Measurements from ENCODE around the gene DLX4.

The DLX4 gene

DNA sequence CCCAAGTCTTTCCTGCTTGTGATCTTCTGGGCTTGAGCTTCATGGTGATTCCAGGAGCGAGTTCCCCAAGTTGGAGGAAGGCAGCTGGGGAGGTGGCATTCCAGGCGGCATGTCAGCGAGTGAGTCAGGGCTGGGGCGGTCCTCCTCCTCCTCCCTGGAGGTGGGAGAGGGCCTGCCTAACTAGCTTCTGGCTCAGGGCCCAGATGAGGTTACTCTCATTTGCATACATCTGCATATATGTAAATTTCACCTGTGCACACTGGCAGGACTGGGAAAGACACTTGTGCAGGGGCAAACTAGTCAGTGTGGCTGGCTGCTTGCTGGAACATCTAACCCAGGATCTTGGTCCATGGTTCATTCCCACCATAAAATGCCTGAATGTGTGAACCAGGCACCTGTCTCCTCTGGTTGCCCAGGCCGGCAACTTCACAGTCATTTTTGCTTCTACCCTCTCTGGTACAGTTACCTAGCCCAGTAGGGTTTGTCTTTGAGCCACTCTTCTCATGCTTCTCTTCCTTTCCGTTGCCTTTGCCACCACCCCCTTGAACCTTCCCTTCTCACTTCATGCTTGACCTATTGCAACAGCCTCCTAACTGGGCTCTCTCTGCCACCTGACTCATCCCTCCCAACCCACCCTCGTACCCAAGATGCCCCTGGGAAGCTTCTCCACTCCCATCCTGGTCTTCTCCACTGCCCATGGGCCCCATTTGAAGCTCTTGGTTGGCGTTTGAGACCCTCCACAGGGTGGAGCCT lies 9.6 kb upstream of the DLX4 start:
- ATAC-seq (no peak), DNase-seq (ENCODE audit: low spot score in 2 of 2) (no peak)
- Mint-ChIP-seq H3K9me3 (no peaks in the 10 kb centered on the region), H3K4me1 (peaks cover 13% of the 10 kb centered on the region), H3K4me3 (no peak overlapping the region), H3K27ac (no peak overlapping the region), H3K36me3 (no peaks in the 10 kb centered on the region)

DNA sequence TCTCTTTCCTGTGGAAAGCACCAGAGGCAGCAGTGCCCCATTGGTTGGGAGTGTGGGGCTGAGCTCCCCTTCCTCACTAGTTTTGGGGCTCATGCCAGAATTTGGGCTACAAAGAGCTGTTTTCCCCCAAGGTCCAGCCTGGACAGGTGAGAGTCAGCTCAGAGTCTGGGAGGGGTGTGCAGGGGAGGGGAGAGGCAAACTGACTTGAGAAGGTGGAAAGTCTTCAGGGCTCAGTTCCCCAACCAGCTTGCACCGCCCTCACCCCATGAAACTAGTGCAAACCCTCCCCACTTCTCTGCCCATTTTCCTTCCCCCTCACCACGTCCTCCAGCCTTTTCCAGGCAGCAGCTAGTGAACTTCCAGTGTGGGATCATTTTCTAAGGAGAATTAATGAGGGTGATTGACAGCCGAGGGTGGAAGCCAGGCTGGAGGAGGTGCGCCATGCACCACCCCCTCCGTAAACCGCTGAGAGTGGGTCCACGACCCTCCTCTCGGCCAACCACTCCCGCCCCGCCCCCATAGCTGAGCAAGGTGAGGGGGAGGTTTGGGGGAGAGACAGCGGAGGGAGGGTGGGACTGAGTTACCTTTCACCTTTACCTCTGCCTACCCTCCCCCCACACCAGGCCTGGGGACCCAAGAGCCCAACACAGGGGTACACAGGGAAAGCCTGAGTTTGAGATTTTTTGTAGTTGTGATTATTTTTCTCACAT lies 6.2 kb upstream of the DLX4 start:
- Mint-ChIP-seq H3K4me1 (peaks cover 24% of the 10 kb centered on the region), H3K27ac (no peak overlapping the region), H3K4me3 (no peak overlapping the region), H3K9me3 (no peaks in the 10 kb centered on the region), H3K36me3 (no peaks in the 10 kb centered on the region)
- ATAC-seq (no peak), DNase-seq (ENCODE audit: low spot score in 2 of 2) (no peak)

DNA sequence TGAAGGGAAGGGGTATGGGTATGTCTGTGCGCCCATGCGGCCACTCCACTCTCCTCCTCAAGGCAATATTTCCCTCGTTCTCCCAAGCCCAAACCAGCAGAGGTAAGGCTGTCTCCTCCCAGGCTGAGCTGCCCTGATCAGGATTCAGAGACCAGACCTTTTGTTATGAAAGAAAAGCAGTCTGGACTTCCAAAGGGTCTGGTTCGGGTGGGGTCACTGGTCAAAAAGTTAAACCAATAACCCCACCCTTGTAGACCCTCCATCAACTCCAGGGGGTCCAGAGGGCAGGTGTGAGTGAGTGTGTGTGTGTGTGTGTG lies 5.7 kb upstream of the DLX4 start:
- no peak overlapping the region for H3K27ac Mint-ChIP-seq
- DNase-seq (ENCODE audit: low spot score in 2 of 2) (no peak), ATAC-seq (no peak)
- peak overlapping the region; percentile 48 for H3K4me3 Mint-ChIP-seq
- peaks cover 24% of the 10 kb centered on the region for H3K4me1 Mint-ChIP-seq
- H3K36me3 Mint-ChIP-seq: no peaks in the 10 kb centered on the region
- H3K9me3 Mint-ChIP-seq: no peaks in the 10 kb centered on the region

DNA sequence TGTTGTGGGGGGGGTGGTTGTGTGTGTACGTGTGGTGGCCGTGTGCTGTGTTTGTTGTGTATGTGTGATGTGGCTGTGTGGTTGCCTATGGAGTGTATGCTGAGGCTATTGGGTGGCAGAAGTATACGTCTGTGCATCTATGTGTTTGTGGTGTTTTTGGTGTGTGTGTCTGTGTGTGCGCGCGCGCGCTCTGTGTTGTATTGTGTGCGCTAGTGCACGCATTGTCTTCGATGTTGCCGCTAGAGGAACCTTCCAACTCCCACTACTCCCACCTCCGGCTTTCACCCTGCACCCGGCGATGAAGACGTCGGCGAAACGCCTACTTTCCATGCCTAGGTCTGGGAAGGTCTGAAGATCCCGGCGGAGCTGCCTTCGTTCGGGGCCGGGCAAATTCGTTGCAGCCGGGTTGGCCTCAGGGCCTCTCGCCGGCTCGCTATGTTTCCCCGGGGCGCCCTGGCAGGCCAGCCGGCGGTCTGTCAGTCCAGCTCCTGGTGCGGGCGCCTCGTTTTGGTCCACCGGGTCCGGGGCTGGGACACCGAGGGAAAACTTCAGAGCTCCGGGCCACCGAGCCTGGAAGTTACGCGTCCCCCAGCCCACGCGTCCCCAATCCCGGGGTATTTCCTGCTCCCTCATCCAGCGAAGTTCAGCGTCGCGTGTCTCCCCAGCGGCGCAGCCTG lies 5.2 kb upstream of the DLX4 start:
- no peak overlapping the region for H3K27ac Mint-ChIP-seq
- no peak for ATAC-seq
- no peaks in the 10 kb centered on the region for H3K9me3 Mint-ChIP-seq
- H3K4me3 Mint-ChIP-seq: peak overlapping the region; percentile 48
- peaks cover 24% of the 10 kb centered on the region for H3K4me1 Mint-ChIP-seq
- no peak for DNase-seq (ENCODE audit: low spot score in 2 of 2)
- no peaks in the 10 kb centered on the region for H3K36me3 Mint-ChIP-seq

DNA sequence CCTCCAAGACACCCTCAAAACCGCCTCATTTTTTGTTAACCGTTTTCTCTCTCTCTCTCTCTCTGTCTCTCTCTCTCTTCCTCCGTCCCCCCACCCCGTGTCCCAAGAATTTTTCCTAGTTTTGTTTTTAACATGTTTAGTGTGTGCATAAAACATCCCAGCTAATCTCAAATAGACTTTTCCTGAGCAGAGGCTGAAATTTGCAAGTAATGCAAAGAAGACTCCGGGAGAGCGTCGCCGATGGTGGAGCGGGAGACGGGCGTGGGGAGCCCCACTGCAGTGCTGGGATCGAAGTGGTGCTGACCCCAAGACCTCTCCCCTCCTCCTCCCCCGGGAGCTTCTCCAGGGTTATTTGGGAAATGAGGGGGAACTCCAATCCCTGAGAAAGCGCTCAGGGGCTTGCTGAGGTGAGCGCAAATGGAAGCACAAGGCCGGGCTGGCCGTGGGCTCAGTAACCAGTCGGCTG lies 4.7 kb upstream of the DLX4 start:
- peak overlapping the region; percentile 48 for H3K4me3 Mint-ChIP-seq
- no peaks in the 10 kb centered on the region for H3K36me3 Mint-ChIP-seq
- ATAC-seq: no peak
- no peak overlapping the region for H3K27ac Mint-ChIP-seq
- peaks cover 26% of the 10 kb centered on the region for H3K4me1 Mint-ChIP-seq
- no peak for DNase-seq (ENCODE audit: low spot score in 2 of 2)
- H3K9me3 Mint-ChIP-seq: no peaks in the 10 kb centered on the region

DNA sequence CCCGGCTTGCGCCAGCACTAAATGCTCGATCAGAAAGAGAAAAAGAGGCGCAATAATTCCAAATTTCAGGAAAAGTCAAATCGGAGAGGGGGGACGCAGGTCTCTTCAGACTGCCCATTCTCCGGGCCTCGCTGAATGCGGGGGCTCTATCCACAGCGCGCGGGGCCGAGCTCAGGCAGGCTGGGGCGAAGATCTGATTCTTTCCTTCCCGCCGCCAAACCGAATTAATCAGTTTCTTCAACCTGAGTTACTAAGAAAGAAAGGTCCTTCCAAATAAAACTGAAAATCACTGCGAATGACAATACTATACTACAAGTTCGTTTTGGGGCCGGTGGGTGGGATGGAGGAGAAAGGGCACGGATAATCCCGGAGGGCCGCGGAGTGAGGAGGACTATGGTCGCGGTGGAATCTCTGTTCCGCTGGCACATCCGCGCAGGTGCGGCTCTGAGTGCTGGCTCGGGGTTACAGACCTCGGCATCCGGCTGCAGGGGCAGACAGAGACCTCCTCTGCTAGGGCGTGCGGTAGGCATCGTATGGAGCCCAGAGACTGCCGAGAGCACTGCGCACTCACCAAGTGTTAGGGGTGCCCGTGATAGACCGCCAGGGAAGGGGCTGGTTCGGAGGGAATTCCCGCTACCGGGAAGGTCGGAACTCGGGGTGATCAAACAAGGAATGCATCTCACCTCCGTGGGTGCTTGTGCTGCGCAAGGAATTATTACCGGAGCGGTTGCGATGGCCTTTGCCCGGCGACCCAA lies 4.0 kb upstream of the DLX4 start:
- H3K36me3 Mint-ChIP-seq: no peaks in the 10 kb centered on the region
- no peak overlapping the region for H3K27ac Mint-ChIP-seq
- peak overlapping the region; percentile 48 for H3K4me3 Mint-ChIP-seq
- peaks cover 31% of the 10 kb centered on the region for H3K4me1 Mint-ChIP-seq
- peak in 1 of 2 donors; percentile 53 for DNase-seq (ENCODE audit: low spot score in 2 of 2)
- no peaks in the 10 kb centered on the region for H3K9me3 Mint-ChIP-seq
- peak; percentile 43 for ATAC-seq

DNA sequence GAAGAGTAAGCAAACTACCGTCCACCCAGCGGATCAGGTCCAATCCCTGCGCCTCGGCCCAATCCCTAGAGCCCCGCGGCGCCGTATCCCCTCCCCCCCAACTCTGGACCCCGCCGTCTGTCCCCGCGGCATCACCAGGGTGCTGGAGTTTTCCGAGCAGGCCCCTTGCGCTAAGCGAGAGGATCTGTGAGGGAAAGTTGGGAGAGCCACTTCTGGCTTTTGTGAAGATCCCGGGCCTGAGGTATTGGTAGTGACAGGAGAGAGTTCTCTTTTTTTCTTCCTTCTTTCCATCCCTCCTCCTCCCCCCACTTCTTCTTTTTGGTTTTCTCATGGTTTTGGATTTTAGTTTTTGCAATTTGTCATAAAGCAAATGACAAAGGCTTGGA lies 3.5 kb upstream of the DLX4 start:
- peaks cover 35% of the 10 kb centered on the region for H3K4me1 Mint-ChIP-seq
- no peaks in the 10 kb centered on the region for H3K36me3 Mint-ChIP-seq
- H3K4me3 Mint-ChIP-seq: peak overlapping the region; percentile 48
- no peaks in the 10 kb centered on the region for H3K9me3 Mint-ChIP-seq
- no peak overlapping the region for H3K27ac Mint-ChIP-seq
- no peak for ATAC-seq
- no peak for DNase-seq (ENCODE audit: low spot score in 2 of 2)

DNA sequence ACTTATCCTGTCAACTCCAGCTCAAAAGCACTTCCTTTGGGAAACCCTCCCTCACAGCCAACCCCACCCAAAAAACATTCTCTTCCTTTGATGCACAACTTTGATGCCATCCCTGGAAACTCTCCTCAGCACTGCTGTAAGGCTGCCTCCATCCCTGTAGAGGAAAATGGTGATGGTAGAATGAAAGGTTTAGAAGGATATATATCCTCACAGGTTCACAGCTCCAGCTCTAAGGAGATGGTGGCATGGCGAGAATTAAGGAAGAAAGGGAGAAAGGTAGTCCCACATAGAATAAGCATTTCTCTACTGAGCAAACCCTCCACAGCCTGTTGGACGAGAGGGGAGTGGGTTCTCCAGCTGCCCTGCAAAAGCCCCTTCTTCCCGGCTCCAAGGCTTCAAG lies 2.2 kb upstream of the DLX4 start:
- DNase-seq (ENCODE audit: low spot score in 2 of 2) (no peak), ATAC-seq (no peak)
- Mint-ChIP-seq H3K36me3 (no peaks in the 10 kb centered on the region), H3K4me3 (no peak overlapping the region), H3K4me1 (peaks cover 47% of the 10 kb centered on the region), H3K27ac (no peak overlapping the region), H3K9me3 (no peaks in the 10 kb centered on the region)

DNA sequence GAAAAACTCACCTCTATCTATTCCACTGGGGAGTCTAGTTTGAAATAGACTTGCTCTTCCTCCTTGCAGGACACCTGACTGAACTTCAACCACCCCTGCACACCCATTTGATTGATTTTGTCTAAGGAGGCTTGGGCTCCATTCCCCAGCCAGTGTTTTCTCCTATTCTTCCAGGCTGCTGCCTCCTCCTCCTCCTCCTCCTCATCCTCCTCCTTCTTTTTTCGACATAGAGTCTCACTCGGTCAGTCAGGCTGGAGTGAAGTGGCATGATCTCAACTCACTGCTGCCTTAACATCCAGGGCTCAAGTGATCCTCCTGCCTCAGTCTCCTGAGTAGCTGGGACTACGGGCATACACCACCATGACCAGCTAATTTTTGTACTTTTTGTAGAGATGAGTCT lies 1.8 kb upstream of the DLX4 start:
- Mint-ChIP-seq H3K27ac (no peak overlapping the region), H3K9me3 (no peaks in the 10 kb centered on the region), H3K36me3 (no peaks in the 10 kb centered on the region), H3K4me3 (no peak overlapping the region), H3K4me1 (peaks cover 50% of the 10 kb centered on the region)
- no peak for DNase-seq (ENCODE audit: low spot score in 2 of 2)
- ATAC-seq: no peak

DNA sequence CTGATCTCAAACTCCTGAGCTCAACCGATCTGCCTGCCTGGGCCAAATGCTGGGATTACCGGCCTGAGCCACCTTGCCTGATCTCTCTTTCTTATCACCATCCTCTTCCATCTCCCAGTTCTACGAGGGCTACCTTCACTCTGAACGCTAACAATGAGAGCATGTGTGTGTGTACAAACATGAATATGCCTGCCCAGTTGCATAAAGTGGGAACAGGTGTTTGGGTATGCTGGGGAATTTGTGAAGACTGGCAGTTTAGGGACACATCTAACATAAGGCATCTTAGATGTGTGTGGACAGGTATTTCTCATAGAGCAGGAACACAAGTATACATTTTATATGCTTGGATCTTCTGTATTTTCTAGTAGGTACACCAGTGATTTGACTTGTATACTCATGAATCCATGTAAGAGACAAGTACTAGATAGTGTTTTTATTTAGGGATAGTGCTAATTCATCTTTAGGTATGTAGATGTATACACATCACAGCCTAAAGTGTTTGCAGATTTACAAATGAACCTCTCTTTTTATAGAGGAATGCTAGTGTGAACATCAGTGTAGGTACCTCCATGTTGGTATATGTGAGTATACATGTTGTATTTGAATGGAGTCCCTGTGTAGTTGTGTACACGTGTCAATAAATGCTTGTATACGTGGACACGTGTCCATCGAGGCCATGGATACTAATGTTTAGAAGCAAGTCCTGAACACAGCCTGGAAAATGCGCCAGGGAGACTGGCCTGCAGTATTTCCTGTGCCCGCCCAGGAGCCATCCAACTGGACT lies 1.2 kb upstream of the DLX4 start:
- Mint-ChIP-seq H3K36me3 (no peaks in the 10 kb centered on the region), H3K9me3 (no peaks in the 10 kb centered on the region), H3K27ac (no peak overlapping the region), H3K4me3 (peak overlapping the region; percentile 84), H3K4me1 (peaks cover 56% of the 10 kb centered on the region)
- no peak for ATAC-seq
- no peak for DNase-seq (ENCODE audit: low spot score in 2 of 2)

DNA sequence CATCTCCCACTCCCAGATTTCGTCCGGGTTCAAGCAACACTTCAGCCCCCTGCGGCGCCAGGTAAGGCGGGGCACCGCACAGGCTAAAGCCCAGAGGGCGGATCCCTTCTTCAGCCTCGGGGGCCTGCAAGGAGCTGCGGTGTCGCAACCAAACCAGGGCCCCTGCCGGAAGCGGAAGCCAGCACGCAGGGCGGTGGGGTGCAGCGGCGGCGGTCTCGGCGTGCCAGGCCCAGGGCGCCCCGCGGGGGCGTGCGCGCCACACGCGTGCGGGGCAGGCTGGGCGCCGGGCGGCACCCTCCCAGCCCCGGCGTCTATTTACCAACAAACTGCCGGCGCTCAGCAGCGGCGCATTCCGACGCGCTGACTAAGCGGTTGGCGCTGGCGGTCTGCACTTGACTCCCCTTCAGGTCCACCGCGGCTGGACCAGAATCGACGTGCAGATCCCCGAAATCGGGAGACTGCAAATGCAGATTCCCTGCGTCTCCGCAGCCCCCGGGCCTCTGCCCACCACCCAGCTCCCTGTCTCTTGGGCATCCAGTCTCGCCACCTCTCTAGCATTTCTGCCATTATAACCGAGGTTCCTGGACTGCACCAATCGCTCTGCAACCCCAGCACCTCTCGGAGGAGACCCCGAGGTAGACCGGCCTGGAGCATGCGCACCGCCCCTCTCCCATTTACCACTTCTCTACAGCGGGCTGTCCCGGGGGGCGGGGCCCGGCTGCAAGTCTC lies 421 bp upstream of the DLX4 start:
- peak; percentile 78 for ATAC-seq
- Mint-ChIP-seq H3K4me3 (peak overlapping the region; percentile 84), H3K9me3 (no peaks in the 10 kb centered on the region), H3K27ac (no peak overlapping the region), H3K4me1 (peaks cover 55% of the 10 kb centered on the region), H3K36me3 (no peaks in the 10 kb centered on the region)
- peak; percentile 43 to 80 for DNase-seq (ENCODE audit: low spot score in 2 of 2)

DNA sequence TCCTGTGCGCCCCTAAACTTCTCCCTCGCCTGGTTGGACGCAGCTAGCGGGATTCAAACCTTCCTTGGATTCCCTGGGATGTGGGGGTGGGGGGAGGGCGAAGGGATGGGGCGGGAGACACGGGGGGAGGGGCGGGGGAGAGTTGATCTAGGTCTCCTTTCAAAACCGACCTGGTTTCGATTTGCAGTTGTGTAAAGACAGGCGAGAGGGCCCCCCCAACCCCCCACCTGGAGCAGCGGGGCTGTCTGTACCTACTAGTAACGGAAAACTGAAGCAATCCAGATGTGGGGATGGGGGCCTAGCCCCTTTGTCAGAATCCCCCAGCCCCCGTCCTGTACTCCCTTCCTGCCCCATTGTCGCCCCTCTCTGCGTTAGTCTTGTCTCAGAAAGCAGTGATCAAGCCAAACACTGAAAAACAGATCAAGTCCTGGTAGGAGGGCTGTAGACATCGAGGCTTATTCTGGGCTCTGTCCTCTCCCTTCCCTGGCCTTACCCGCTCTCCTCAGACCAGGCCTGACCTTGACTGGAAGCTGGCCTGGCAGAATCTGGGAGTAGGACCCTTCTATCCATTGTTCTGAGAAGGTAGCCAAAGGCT lies 902 bp downstream of the DLX4 start:
- no peaks in the 10 kb centered on the region for H3K36me3 Mint-ChIP-seq
- H3K4me1 Mint-ChIP-seq: peaks cover 42% of the 10 kb centered on the region
- no peak overlapping the region for H3K27ac Mint-ChIP-seq
- peak overlapping the region; percentile 84 for H3K4me3 Mint-ChIP-seq
- ATAC-seq (no peak), DNase-seq (ENCODE audit: low spot score in 2 of 2) (no peak)
- no peaks in the 10 kb centered on the region for H3K9me3 Mint-ChIP-seq

DNA sequence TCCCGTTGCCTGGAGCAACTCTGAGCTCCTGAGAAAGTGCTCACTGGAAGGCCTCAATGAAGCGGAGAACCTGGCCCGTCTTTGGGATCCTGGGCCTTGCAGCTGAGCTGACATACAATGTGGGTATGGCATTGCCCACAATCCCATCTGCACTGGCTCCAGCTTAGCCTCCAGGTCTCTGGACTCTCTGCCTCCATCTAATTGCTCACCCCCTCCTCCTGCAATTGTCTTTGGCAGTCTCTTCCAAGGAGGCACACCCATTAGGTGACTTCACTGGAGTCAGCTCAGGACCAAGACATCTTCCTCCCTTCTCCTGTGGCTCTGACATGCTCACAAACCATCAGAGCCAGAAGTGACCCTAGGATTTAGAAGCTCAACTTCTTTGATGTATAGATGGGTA lies 1.5 kb downstream of the DLX4 start:
- H3K9me3 Mint-ChIP-seq: no peaks in the 10 kb centered on the region
- peaks cover 37% of the 10 kb centered on the region for H3K4me1 Mint-ChIP-seq
- H3K36me3 Mint-ChIP-seq: no peaks in the 10 kb centered on the region
- ATAC-seq: no peak
- no peak for DNase-seq (ENCODE audit: low spot score in 2 of 2)
- no peak overlapping the region for H3K27ac Mint-ChIP-seq
- H3K4me3 Mint-ChIP-seq: peak overlapping the region; percentile 84
